Neutrophil (primary cell): ENCODE data around the gene MAP3K14.

Experiments
- H3K27ac ChIP-seq: fragments of 200-600 bp; sonication (generic); 2 replicates; pipeline ENCODE4 v1.5.1; 2016; ENCODE audit warnings: mild to moderate bottlenecking, moderate library complexity
- H3K27me3 ChIP-seq: fragments of 200-600 bp; sonication (generic); 2 replicates; pipeline ENCODE4 v1.6.0; 2016; ENCODE audit warnings: mild to moderate bottlenecking
- H3K36me3 ChIP-seq: fragments of 200-600 bp; sonication (generic); 2 replicates; pipeline ENCODE4 v1.5.1; 2017
- H3K4me1 ChIP-seq, 2 experiments: fragments of 200-600 bp in 1 of 2; sonication (generic) in 1 of 2; 1 replicate in 1 of 2; 2 replicates in 1 of 2; pipeline versions ENCODE4 v1.5.1 to v1.6.1; 2013 to 2016; ENCODE audit warnings: low read depth in 1 of 2, low read length in 1 of 2, mild to moderate bottlenecking in 1 of 2, moderate library complexity in 1 of 2; ENCODE audit not compliant: control insufficient read depth in 1 of 2, insufficient read depth in 1 of 2
- H3K4me3 ChIP-seq, 2 experiments: fragments of 200-600 bp in 1 of 2; sonication (generic) in 1 of 2; 1 replicate in 1 of 2; 2 replicates in 1 of 2; pipeline ENCODE4 v1.5.1; 2013 to 2016; ENCODE audit warnings: low read depth in 1 of 2, low read length in 1 of 2, mild to moderate bottlenecking in 1 of 2, moderate library complexity in 1 of 2
- H3K9me3 ChIP-seq: fragments of 200-600 bp; sonication (generic); 2 replicates; pipeline ENCODE4 v1.5.1; 2016
- CTCF ChIP-seq: fragments of 200-600 bp; sonication (generic); IDR thresholded peaks from 2 replicates; pipeline ENCODE4 v1.5.1; 2016; ENCODE audit warnings: antibody characterized with exemption

Gene MAP3K14

GRCh38 chr17:45231481-45232116 lies 85.2 kb downstream of the MAP3K14 start:
- Histone ChIP-seq H3K9me3 (no peaks in the 10 kb centered on the region), H3K27me3 (no peaks in the 10 kb centered on the region), H3K4me1 (peaks cover 97 to 100% of the 10 kb centered on the region in 2 experiments), H3K27ac (peak overlapping the region; percentile 99), H3K4me3 (peak overlapping the region; percentile 74 to 94), H3K36me3 (peaks cover 69% of the 10 kb centered on the region)
- TF ChIP-seq CTCF: peak; percentile 83

- no peaks in the 10 kb centered on the region for H3K27me3 ChIP-seq
- no peaks in the 10 kb centered on the region for H3K9me3 ChIP-seq
- TF ChIP-seq CTCF: no peak
- H3K36me3 ChIP-seq: peaks cover 62% of the 10 kb centered on the region
- H3K4me1 ChIP-seq: peaks cover 98 to 100% of the 10 kb centered on the region in 2 experiments
- peak overlapping the region; percentile 99 for H3K27ac ChIP-seq
- peak overlapping the region; percentile 74 to 94 for H3K4me3 ChIP-seq
Observed at GRCh38 chr17:45230787-45231480, 85.9 kb downstream of the MAP3K14 start.

GRCh38 chr17:45230410-45230786 lies 86.4 kb downstream of the MAP3K14 start:
- H3K9me3 ChIP-seq: no peaks in the 10 kb centered on the region
- H3K27ac ChIP-seq: peak overlapping the region; percentile 99
- peaks cover 58% of the 10 kb centered on the region for H3K36me3 ChIP-seq
- H3K4me3 ChIP-seq: peak overlapping the region; percentile 74 to 94
- H3K27me3 ChIP-seq: no peaks in the 10 kb centered on the region
- H3K4me1 ChIP-seq: peaks cover 95 to 98% of the 10 kb centered on the region in 2 experiments
- no peak for TF ChIP-seq CTCF

- Histone ChIP-seq H3K4me1 (peaks cover 89 to 98% of the 10 kb centered on the region in 2 experiments), H3K9me3 (no peaks in the 10 kb centered on the region), H3K36me3 (peaks cover 58% of the 10 kb centered on the region), H3K4me3 (peak overlapping the region; percentile 74 to 94), H3K27me3 (no peaks in the 10 kb centered on the region), H3K27ac (peak overlapping the region; percentile 99)
- TF ChIP-seq CTCF: no peak
Observed at GRCh38 chr17:45229681-45230409, 87.0 kb downstream of the MAP3K14 start.

GRCh38 chr17:45228763-45229539 lies 87.9 kb downstream of the MAP3K14 start:
- H3K4me3 ChIP-seq: peak overlapping the region; percentile 74 to 94
- peaks cover 59% of the 10 kb centered on the region for H3K36me3 ChIP-seq
- peak; percentile 73 for TF ChIP-seq CTCF
- H3K27ac ChIP-seq: peak overlapping the region; percentile 99
- H3K9me3 ChIP-seq: no peaks in the 10 kb centered on the region
- no peaks in the 10 kb centered on the region for H3K27me3 ChIP-seq
- H3K4me1 ChIP-seq: peaks cover 80 to 98% of the 10 kb centered on the region in 2 experiments
